Natural killer cell (primary cell): ENCODE measurements around the gene WDR93. TPM values are rescaled to one million over a fixed set of nuclear protein-coding genes. Genes with fewer than 3 reads are reported as not detected.

Source experiments
- ATAC-seq, 3 donors: fragments of 150-1000 bp in 2 of 3; fragments of 200-7000 bp in 1 of 3; cut with Tn5 transposase; 1 replicate in 1 of 3; 2 replicates in 2 of 3; pipeline ENCODE4 v1.10.0; 2021; ENCODE audit warnings: mild to moderate bottlenecking in 2 of 3, moderate library complexity in 2 of 3
- DNase-seq, 2 donors: peaks; one replicate each; pipeline versions ENCODE4 v3.0.0 to v3.0.0-alpha.2; 2013 to 2021; ENCODE audit warnings: mixed read lengths in 1 of 2
- H3K27ac ChIP-seq: one replicate; pipeline ENCODE4 v1.5.1; 2013; ENCODE audit warnings: mild to moderate bottlenecking, low read length
- H3K27me3 ChIP-seq: one replicate; pipeline ENCODE4 v1.6.1; 2013; ENCODE audit warnings: low read length; ENCODE audit not compliant: control insufficient read depth, insufficient read depth
- H3K36me3 ChIP-seq: one replicate; pipeline ENCODE4 v1.6.1; 2013; ENCODE audit warnings: low read length; ENCODE audit not compliant: control insufficient read depth, insufficient read depth
- H3K4me1 ChIP-seq: one replicate; pipeline ENCODE4 v1.6.1; 2013; ENCODE audit warnings: low read length; ENCODE audit not compliant: control insufficient read depth, insufficient read depth
- H3K4me3 ChIP-seq: one replicate; pipeline ENCODE4 v1.5.1; 2013; ENCODE audit warnings: low read length
- H3K9me3 ChIP-seq: one replicate; pipeline ENCODE4 v1.6.1; 2013; ENCODE audit warnings: low read length; ENCODE audit not compliant: control insufficient read depth, insufficient read depth
- H3K27ac Mint-ChIP-seq, 2 donors: one replicate each; pipeline ENCODE4 v1.8.0; 2022; ENCODE audit warnings: mild to moderate bottlenecking in 2 of 2, mixed read lengths in 2 of 2, moderate library complexity in 1 of 2
- H3K27me3 Mint-ChIP-seq, 2 donors: one replicate each; pipeline ENCODE4 v1.8.0; 2022; ENCODE audit warnings: low read depth in 2 of 2, mixed read lengths in 2 of 2
- H3K36me3 Mint-ChIP-seq: one replicate; pipeline ENCODE4 v1.8.0; 2022; ENCODE audit warnings: mixed read lengths
- H3K4me1 Mint-ChIP-seq, 2 donors: one replicate each; pipeline ENCODE4 v1.8.0; 2022; ENCODE audit warnings: mixed read lengths in 2 of 2
- H3K4me3 Mint-ChIP-seq: one replicate; pipeline ENCODE4 v1.8.0; 2022; ENCODE audit warnings: mild to moderate bottlenecking, moderate library complexity, mixed read lengths
- H3K9me3 Mint-ChIP-seq, 2 donors: one replicate each; pipeline ENCODE4 v1.8.0; 2022; ENCODE audit warnings: mixed read lengths in 2 of 2
- CTCF ChIP-seq: fragments of 200-600 bp; IDR thresholded peaks from one replicate; pipeline ENCODE4 v1.8.0; 2022; ENCODE audit warnings: antibody characterized with exemption
- WGBS: methylation state at CpG from one replicate; pipeline ENCODE4 v1.1.7; 2013; ENCODE audit warnings: missing lambda C conversion rate; ENCODE audit not compliant: insufficient coverage; 5-methylcytosine and 5-hydroxymethylcytosine counted together
- intact Hi-C: fragments of 100-400 bp; cut with micrococcal nuclease; formaldehyde crosslinking; loops from one replicate; pipeline ENCODE4 v1.14.2; 2022
- total RNA-seq, 4 donors: library from RNA; stranded (reverse); fragments of 120-200 nt in 1 of 4; gene quantifications; one replicate each; pipeline versions ENCODE4 v1.2.3 to v1.2.4, GENCODE V29; 2013 to 2022

Gene WDR93
- total RNA-seq, 3 donors from 2014 or later (not counting 1 experiment from before 2014, with no cell fraction given): 0.25 to 0.38 TPM; not detected in 1

- no peak overlapping the region for H3K27ac ChIP-seq
- no peak overlapping the region for H3K4me3 ChIP-seq
- Mint-ChIP-seq H3K27ac (no peak overlapping the region), H3K4me3 (no peak overlapping the region), H3K36me3 (no peaks in the 10 kb centered on the region), H3K9me3 (no peaks in the 10 kb centered on the region), H3K4me1 (peaks cover 6 to 17% of the 10 kb centered on the region in 2 donors), H3K27me3 (peaks cover 0 to 26% of the 10 kb centered on the region in 2 donors)
- intact Hi-C loops: no loop called here
- H3K36me3 ChIP-seq: no peaks in the 10 kb centered on the region
- peaks cover 17% of the 10 kb centered on the region for H3K4me1 ChIP-seq
- TF ChIP-seq CTCF: no peak
- H3K27me3 ChIP-seq: peaks cover 7% of the 10 kb centered on the region
- no peak for DNase-seq
- 75% methylated on average over 7 of the region's 7 CpGs for WGBS
- ATAC-seq: no peak
- H3K9me3 ChIP-seq: no peaks in the 10 kb centered on the region
Measured at GRCh38 chr15:89652131-89652530, 38.5 kb upstream of the WDR93 start.

- H3K27ac ChIP-seq: no peak overlapping the region
- no peaks in the 10 kb centered on the region for H3K36me3 ChIP-seq
- Mint-ChIP-seq H3K27me3 (peaks cover 3 to 27% of the 10 kb centered on the region in 2 donors), H3K27ac (no peak overlapping the region), H3K9me3 (no peaks in the 10 kb centered on the region), H3K36me3 (no peaks in the 10 kb centered on the region), H3K4me1 (peaks cover 6 to 14% of the 10 kb centered on the region in 2 donors), H3K4me3 (no peak overlapping the region)
- no peak for ATAC-seq
- peaks cover 16% of the 10 kb centered on the region for H3K4me1 ChIP-seq
- intact Hi-C loops: no loop called here
- WGBS: 86% methylated on average over 16 of the region's 16 CpGs
- peaks cover 7% of the 10 kb centered on the region for H3K27me3 ChIP-seq
- H3K4me3 ChIP-seq: no peak overlapping the region
- H3K9me3 ChIP-seq: no peaks in the 10 kb centered on the region
- no peak for DNase-seq
- no peak for TF ChIP-seq CTCF
Measured at GRCh38 chr15:89652666-89653065, 37.9 kb upstream of the WDR93 start.

GRCh38 chr15:89653578-89653977 is 37.0 kb upstream of the WDR93 start:
- H3K27me3 ChIP-seq: peaks cover 7% of the 10 kb centered on the region
- no peak overlapping the region for H3K27ac Mint-ChIP-seq
- H3K27me3 Mint-ChIP-seq: peaks cover 9 to 33% of the 10 kb centered on the region in 2 donors
- TF ChIP-seq CTCF: no peak
- peaks cover 16% of the 10 kb centered on the region for H3K4me1 ChIP-seq
- H3K36me3 ChIP-seq: no peaks in the 10 kb centered on the region
- no peak overlapping the region for H3K27ac ChIP-seq
- WGBS: 100% methylated on average over 1 of the region's 2 CpGs
- no peaks in the 10 kb centered on the region for H3K9me3 Mint-ChIP-seq
- no peaks in the 10 kb centered on the region for H3K36me3 Mint-ChIP-seq
- H3K4me1 Mint-ChIP-seq: peaks cover 6 to 14% of the 10 kb centered on the region in 2 donors
- ATAC-seq (no peak), DNase-seq (no peak)
- no peaks in the 10 kb centered on the region for H3K9me3 ChIP-seq
- no peak overlapping the region for H3K4me3 ChIP-seq
- intact Hi-C loops: no loop called here
- peak overlapping the region; percentile 39 for H3K4me3 Mint-ChIP-seq

- Mint-ChIP-seq H3K4me1 (peaks cover 6 to 14% of the 10 kb centered on the region in 2 donors), H3K4me3 (peak overlapping the region; percentile 85), H3K27me3 (peaks cover 9 to 35% of the 10 kb centered on the region in 2 donors), H3K9me3 (no peaks in the 10 kb centered on the region), H3K36me3 (no peaks in the 10 kb centered on the region), H3K27ac (no peak overlapping the region)
- no peaks in the 10 kb centered on the region for H3K36me3 ChIP-seq
- H3K4me3 ChIP-seq: no peak overlapping the region
- WGBS: 48% methylated on average over 14 of the region's 14 CpGs
- no peaks in the 10 kb centered on the region for H3K9me3 ChIP-seq
- peaks cover 7% of the 10 kb centered on the region for H3K27me3 ChIP-seq
- intact Hi-C loops: no loop called here
- H3K4me1 ChIP-seq: peaks cover 16% of the 10 kb centered on the region
- no peak for TF ChIP-seq CTCF
- no peak overlapping the region for H3K27ac ChIP-seq
- DNase-seq (no peak), ATAC-seq (no peak)
Measured at GRCh38 chr15:89654301-89654761, 36.3 kb upstream of the WDR93 start.
